ENCODE data around the gene LRRC66.

LRRC66 gene, protein sequence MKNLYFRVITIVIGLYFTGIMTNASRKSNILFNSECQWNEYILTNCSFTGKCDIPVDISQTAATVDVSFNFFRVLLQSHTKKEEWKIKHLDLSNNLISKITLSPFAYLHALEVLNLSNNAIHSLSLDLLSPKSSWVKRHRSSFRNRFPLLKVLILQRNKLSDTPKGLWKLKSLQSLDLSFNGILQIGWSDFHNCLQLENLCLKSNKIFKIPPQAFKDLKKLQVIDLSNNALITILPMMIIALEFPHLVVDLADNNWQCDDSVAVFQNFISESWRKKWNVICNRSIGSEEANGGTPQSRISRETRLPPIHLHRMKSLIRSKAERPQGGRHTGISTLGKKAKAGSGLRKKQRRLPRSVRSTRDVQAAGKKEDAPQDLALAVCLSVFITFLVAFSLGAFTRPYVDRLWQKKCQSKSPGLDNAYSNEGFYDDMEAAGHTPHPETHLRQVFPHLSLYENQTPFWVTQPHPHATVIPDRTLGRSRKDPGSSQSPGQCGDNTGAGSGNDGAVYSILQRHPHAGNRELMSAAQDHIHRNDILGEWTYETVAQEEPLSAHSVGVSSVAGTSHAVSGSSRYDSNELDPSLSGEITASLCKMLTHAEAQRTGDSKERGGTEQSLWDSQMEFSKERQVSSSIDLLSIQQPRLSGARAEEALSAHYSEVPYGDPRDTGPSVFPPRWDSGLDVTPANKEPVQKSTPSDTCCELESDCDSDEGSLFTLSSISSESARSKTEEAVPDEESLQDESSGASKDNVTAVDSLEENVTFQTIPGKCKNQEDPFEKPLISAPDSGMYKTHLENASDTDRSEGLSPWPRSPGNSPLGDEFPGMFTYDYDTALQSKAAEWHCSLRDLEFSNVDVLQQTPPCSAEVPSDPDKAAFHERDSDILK

DNA sequence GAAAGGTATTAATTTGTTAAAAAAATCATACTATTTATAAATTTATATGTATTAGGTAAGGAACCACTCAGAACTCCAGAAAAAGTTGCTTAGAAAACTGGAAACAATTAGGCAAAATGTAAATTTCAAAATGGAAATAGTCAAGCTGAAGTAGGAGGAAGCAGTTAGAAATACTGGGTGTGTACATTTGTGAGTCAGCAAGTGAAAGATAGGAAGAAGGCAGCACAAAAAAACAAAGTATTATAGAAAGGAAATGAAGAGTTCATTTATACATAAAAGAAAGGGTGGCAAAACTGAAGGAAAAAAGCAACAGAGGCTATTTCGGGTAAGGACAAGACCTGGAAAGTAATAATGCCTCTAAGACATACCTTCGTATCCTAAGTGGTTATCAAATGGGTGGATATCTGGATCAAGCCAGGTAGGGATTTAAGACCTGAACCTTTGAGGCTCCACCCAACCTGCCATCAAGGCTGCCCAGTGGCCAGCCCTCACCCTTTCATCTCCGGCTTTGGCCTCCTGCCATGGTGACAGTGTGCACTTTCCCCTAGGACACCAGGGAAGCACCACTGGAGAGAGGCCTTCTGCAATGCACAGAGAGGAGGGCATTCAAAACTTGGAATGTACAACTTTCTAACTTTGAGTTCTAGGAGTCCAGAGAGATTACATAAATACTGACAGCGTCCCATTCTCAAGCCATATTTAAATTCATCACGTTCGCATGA, at the start of gene LRRC66:
Gene LRRC66, minus strand, starts transcription at position 428 of the 722 bp plus-strand sequence. CDS start 2,750 bp downstream, outside the sequence.
- DNase-seq (ENCODE audit: low spot score): peak; percentile 14

DNA sequence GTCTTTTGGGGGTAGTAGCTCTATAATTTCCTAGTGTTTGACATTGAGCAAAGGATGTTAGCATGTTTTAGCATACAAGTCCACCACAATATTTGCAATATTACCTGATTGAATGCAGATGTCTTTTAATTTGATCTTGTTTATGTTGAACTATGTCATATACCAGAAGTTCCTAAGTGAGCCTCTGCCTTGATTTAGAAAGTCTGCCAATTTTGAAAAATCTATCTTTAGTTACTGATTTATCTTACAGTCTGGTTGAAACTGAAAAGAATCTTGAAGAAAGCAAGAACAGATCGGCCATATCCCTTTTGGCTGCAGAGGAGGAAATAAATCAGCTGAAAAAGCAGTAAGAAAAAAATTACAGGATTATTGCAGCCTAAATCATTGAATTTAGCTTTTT, 49.4 kb upstream of the LRRC66 start:
- no peak for DNase-seq (ENCODE audit: low spot score)

DNA sequence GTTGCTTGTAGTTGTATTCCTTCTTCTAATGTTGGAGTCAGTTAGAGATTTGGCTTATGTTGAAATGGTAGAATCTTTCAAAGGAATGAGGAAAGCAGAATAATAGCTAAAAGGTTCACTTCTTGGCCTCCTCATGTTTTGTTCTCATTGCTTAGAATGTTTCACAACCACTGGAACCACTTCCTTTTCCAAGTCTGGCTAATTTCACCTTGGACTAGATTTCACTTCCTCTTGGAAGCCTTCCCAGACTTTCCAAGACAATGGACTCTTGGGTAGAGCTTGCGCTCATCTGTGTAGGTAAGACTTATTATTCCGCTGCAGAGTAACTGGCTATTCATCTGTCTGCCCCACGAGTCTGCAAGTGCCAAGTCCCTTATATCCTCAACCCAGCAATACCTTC, 39.2 kb upstream of the LRRC66 start:
- DNase-seq (ENCODE audit: low spot score): peak; percentile 35

DNA sequence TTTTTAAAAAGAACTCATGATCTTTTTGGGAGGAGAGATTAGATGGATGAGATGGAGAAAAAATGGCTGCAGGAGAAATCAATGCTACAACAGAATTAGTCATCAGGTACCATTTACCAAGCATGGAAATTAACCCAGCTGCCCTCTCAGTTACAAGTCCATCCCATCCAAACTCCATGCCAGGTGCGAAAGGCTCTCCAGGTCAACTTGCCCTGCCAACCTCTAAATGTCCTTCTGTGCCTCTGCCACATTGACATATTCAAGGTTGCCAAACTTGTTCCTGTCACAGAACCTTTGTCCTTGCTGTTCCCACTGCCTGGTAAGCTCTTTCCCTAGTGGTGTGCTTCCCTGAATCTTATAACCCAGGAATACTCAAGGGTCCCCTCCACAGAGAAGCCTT, 38.1 kb upstream of the LRRC66 start:
- no peak for DNase-seq (ENCODE audit: low spot score)

DNA sequence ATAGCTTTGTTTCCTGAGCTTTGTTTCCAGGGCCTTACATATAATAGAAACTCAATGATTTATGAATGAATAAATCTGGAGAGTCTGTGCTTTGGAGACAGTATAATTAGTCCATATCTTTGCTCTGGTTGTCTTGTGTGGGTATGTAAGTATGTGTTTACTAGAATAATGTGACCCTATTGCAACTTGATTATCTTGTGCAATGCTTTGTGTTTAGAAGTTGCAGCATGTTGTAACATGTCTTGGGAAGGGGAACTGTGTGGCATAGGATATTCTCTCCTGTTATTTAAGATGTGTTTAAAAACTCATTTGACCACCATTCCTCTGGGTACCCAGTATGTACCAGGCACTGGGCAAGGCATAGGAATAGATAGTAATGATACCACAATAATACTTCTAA, 37.0 kb upstream of the LRRC66 start:
- DNase-seq (ENCODE audit: low spot score): no peak

DNA sequence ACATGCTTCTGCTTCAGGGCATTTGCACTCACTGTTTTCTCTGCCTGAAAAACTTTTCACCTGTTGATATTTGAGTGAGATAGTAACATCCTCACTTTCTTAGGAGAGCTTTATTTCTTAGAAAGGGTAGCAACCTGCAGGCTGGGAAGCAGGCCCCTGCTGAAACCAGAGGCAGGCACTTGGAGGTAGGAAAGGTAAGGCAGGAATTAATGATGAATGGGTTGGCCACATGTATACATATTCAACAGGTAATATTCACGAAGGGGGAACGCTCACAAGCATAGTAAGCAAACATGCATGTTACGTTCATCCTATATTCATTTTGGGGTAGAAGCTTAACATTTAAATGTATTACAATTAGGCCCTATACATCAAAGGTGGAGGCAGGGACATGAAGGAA, 34.1 kb upstream of the LRRC66 start:
- DNase-seq (ENCODE audit: low spot score): no peak

DNA sequence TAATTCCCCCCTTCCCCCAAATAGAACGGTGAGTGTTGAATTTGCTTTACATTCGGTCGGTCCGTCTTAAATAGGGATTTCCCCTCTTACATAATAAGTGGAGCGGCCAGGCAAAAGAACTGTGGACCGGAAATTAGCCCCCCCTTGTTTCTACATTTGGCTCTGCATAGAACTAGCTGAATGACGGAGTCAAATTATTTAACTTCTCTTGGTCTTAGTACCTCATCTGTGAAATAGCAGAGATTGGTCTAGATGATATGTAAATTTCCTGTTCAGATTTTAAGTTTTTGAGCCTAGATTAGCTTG, 32.3 kb upstream of the LRRC66 start:
- DNase-seq (ENCODE audit: low spot score): peak; percentile 33

DNA sequence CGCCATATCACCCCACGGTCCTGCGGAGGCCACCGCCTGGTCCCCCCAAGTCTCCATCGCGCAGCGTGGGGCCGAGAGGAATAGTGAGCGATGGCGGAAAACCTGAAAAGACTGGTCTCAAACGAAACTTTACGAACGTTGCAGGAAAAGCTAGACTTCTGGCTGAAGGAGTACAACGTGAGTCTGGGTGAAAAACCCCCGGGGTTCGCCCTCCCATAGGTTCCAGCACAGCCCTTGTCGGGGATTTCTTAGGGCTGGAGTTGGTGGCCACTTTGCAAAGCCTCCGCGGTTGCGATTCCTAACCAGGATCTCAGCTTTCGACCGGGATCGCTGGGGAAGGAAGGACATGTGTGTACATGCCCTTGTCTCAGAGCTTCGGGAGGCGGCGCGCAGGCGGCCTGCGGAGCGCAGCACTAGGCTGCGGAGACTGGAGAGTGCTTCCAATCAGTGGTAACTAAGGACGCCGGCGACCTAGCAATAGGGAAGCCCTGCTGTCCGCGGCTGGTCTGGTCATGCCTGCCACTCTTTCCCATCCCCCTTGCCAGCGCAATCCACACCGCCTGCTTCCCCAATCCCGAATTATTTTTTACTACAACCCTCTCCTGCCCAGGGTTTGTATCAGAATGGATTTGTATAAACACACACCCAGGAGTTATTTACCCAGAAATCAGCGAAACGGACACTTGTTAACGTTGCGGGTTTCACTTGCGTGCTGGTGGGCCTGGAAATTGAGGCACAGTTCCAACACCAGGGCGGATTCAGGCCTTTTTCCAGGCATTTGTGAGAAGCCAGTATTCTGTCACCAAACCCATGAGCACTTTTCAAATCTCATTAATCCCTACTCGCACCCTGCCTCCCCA, 31.7 kb upstream of the LRRC66 start:
- DNase-seq (ENCODE audit: low spot score): peak; percentile 93

DNA sequence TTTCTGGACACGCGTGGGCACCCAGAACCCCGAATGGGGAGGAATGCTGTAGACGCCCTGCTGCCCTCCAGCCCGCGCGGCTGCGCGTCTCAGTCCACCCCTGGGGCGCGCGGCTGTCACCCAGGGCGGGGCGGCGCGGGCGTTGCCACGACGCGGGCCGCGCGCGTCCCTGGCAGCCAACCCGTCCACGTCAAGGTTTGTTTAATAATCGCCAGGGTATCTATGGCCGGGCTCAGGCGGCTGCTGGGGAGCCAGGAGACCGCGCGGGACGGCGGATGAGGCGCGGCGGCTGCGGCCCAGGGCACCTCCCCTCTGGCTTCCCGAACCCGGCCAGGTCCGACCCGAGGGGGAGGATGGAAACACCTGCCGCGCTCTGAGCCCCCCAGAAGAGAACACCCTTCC, 31.1 kb upstream of the LRRC66 start, which contains the start of gene SPATA18:
Gene SPATA18, plus strand, starts transcription at position 92 of the 402 bp plus-strand sequence. CDS start 401 bp downstream, outside the sequence.
- peak; percentile 88 for DNase-seq (ENCODE audit: low spot score)

DNA sequence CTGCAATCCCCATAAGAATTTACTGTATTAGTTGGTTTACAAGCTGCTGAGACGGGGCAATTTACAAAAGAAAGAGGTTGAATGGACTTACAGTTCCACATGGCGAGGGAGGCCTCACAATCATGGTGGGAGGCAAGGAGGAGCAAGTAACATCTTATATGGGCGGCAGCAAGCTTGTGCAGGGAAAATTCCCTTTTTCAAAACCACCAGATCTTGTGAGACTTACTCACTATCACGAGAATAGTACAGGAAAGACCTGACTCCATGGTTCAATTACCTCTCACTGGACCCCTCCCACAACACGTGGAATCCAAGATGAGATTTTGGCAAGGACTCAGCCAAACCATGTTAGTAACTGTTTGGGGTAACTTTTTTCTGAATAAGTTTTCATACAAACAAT, 29.1 kb upstream of the LRRC66 start:
- DNase-seq (ENCODE audit: low spot score): no peak

DNA sequence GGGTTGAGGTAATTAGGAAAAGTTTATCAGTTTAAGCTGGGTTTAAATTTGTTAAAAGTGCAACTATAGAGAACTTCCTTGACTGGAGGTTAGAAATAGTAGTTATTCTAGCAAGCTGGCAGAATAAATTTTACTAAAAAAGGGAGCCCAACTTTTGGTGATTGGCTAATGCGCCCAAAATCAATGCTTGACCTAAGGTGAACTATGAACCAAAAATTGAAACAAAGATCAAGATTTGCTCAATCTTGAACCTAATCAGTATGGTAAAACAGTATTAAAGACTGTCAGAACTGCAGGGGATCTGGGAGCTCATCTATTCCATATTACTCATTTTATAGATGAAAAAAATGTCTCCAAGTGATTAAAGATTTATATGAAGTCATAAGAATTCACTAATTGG, 24.9 kb upstream of the LRRC66 start:
- no peak for DNase-seq (ENCODE audit: low spot score)

DNA sequence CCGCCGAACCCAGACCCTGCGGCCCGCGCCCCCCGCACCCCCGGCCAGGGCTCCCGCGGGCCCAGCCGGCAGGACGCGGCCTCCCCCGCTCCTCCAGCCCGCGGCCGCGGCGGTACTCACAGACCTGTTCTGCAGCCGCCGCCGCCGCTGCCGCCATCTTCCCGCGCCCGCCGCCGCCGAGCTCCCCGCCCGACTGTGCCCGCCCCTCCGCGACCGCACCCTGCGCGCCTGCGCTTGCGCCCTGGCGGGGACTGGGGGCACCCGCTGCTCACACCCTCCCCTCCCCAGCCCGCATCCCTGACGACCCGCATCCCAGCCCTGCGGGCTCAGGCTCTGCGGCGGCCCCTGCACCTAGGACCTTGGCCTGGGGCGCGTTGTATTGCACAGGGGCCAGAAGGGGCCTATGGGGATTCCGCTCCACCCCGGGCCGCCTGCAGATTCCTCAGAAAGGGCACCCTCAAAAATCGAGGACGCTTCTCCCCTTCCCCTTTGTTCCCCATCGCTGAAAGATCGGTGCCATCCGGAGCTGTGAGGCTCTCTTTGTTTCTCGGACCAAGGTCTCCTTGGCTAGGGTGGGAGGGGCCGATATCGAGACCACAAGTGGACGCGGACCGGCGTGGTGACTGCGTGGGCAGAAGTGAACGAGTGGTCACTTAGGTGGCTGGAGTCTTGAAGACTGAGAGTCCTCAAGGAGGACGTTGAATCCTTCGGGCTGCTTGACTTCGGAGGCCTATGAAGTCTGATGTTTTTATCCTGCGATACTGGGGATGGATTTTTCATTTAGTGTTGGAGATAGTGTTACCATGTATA, 18.1 kb upstream of the LRRC66 start, which contains the start of gene SGCB:
Gene SGCB, minus strand, starts transcription at position 197 of the 810 bp plus-strand sequence. Its CDS starts 40 bp downstream, at position 157.
- DNase-seq (ENCODE audit: low spot score): peak; percentile 96

DNA sequence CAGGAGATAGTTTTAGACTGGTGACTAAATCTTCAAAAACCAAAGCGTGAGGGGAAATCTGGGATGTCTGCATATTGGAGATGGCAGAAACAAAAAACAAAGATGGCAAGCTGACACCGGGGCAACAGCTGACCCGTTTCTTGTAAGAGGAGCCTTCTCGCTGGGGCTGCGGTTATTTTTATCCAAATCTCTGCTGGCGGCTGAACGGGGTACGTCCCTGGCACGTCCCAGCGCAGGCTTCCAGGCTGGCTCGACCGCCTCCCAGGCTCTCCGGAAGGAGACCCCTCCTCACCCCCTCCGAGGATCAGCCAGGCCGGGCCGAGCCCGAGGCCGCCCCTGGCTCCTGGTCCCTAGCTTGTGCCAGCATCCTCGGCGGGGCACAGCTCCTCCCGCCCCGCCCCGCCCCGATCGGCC, 17.5 kb upstream of the LRRC66 start:
- DNase-seq (ENCODE audit: low spot score): peak; percentile 74

DNA sequence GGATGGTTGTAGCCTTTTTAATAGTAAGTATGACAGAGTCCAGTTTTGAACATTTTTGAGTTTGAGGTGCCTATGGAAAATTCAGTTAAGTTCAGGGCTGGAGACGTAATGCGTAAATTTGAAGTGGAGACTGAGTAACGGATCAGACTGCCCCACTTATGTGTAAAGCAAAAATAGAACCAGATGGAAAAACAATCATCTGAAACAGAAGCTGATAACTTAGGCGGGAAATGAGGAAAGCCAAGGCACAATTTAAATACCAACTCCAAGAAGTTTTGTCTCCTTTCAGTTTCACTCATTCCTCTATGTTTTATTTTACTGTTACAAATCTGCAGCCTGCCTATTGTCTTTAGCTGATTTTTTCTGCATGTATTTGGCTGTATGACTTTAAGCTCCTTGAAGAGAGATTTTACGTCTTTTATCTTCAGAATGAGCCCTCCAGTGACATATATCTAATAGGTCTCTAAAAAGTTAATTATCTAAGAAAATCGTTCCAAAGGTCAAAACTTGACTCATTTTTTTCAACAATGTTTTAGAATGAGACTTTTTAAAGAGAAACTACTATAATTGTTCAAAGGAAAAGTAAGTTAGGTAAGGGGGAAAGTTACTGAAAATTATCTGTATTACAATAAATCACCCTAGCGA, 16.8 kb upstream of the LRRC66 start:
- DNase-seq (ENCODE audit: low spot score): peak; percentile 16

DNA sequence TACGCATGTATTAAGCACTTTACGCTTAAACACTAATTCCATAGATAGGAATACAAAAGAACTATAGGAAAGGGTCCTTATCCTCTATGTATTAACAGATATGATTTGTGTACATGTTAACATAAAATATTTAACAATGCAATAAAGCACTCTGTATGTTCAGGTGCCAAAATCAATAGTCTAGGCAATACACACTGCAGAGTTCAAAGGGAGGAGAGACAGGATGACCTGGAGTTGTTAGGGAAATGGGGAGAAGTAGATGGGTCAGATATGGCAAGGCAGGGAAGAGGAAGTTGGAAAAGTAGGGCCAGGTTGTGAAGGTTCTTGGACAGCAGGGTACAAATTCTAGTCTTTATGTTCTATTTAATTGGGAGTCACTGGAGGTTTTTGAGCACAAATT, 15.0 kb upstream of the LRRC66 start:
- DNase-seq (ENCODE audit: low spot score): no peak

DNA sequence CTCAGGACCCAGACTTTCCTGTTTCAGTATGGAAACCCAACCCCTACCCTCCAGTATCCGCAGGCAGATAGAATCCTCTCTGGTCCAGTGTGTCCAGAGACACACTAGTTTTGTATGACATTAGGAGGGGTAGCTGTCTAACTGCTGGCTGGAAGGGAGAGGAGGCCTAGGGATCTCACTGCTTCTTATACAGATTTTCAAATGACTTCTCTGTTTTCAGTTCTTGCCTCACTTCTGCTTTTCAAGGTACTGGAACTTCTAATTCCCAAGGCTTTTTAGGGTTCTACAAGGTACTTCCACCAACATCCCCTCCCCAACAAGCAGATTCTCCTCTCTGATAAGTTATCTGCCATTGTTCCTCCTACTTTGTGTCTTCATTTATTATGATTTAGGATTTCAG, 11.8 kb upstream of the LRRC66 start:
- no peak for DNase-seq (ENCODE audit: low spot score)

DNA sequence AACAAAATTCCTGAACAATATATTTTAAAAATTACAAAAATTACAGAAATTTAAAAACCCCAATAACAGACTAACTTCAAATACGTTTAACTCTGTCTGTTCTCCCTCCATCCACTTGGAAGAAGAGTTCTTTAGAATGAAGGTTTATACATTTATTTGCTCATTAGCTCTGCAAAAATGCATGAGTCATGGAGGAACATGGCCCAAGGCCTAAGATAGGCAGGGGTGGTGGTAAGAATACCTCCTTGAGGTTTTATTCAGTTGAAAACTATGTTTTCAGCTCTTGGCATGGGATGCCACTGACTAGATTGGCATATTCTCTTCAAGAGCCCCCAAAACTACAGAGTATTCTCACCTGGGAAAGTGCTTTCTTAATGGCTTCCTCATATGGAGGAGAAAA, 8.8 kb upstream of the LRRC66 start:
- peak; percentile 60 for DNase-seq (ENCODE audit: low spot score)

DNA sequence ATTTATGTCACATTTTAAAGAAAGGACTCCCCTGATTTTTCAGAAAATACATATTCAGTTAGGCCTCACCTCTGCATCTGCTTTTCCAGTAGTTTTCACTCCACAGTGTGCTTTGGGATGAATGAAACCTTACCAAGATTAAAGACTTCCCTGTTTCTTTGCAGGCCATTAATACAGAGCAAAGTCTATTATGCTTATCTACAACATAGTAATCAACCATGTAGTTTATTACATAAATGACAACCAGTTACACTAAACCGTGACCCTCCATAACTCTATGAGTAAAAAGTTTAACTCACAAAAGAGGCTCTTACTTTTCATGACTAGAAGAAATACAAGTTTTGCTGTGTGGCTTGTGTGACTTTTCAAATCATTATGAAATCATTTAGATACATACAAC, 2.3 kb downstream of the LRRC66 start:
- no peak for DNase-seq (ENCODE audit: low spot score)

DNA sequence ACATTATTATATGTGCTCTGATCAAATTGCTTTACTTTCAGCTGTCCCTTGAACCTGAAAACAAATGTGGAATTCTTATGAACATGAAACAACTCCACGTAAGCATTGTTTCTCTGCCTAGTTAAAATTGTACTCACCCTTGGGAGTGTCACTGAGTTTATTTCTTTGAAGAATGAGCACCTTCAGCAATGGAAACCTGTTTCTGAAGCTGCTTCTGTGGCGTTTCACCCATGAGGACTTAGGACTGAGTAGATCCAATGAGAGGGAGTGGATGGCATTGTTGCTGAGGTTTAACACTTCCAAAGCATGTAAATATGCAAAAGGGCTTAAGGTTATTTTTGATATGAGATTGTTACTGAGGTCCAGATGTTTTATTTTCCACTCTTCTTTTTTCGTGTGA, 3.2 kb downstream of the LRRC66 start:
- no peak for DNase-seq (ENCODE audit: low spot score)

DNA sequence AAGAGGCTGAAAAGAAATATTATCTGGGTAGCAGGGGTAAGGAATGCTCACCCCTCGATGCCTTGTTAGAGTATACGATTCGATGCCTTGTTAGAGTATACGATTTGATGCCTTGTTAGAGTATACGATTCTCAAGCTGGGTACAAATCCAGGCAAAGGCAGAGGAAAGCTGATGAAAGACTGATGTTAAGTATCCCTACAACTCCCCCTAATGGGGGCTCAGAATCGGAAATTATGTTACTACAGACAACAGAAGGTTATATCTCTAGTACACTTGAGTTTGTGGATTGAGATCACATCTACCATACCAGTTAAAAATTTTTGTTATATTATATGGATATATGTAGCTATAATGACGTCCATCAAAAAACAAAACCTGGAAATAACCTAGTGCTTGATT, 4.8 kb downstream of the LRRC66 start:
- DNase-seq (ENCODE audit: low spot score): no peak
